ENCODE measurements around the gene ZFYVE27.

ZFYVE27 gene

DNA sequence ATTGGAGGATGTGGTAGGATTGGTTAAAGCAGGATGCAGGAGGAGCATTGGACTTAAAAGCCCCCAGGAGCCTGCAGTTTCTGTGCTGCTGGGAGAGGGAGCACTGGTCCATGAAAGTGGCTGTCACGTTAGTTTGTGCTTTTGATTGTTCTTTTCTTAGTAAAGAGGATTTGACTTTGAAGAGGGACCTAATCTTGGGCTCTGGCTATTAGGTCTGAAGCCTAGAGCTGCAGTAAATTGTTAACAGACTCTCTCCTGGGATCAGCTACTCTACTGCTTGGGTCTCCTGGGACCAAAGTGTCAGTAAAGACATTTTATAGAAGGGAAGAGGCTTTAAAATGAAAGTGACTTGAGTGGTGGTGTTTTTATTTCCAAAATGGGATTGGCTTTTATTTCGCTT is 3.7 kb downstream of the ZFYVE27 start:
- Histone ChIP-seq H3K27me3 (ENCODE audit: control insufficient read depth in 3 of 3, insufficient read depth in 3 of 3, low read depth in 1 of 3, low read length in 3 of 3) (peaks cover 0 to 7% (median 6%) of the 10 kb centered on the region in 3 experiments), H3K18ac (ENCODE audit: low read length) (no peak overlapping the region)

DNA sequence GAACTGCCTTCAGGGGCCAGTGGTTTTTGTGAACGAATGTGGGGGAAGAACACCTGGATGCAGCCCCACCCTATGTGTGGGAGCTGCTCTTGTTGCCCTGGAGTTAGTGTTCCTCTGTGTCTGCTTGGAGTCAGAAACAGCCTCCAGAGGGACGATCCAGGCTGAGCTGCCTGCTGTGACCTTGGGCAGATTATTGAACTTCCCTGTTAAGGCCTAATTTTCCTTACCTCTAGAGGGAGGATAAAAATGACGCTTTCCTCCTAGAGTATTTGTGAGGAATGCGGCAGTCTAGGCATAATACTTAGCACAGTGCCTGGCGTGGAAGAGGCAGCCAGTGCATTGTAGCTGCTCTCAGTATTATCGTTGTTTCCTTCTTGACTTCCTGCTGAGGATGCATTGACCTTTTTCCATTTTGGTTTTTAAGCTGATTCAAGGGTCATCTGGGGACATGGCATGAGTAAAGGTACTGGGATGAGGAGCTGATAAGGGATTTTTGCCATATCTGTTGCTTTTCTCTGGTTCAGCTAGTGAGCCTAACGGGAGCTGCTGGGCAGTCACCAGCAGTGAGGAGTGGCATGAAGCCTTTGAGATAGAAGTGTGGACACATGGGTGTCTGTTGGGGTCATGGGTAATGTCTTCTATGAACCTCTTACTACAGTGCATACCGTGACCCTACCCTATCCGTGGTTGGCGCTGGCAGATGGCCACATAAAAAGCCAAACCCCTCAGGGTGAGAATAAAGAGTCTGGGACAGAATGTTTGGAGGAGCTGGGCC is 6.4 kb downstream of the ZFYVE27 start:
- no peak overlapping the region for H2BK120ac ChIP-seq (ENCODE audit: low read depth, low read length)
- H3K36me3 ChIP-seq (replicated peaks in 1 of 2; ENCODE audit: control insufficient read depth in 2 of 2, insufficient read depth in 2 of 2, low read length in 2 of 2): peaks cover 20 to 87% of the 10 kb centered on the region in 2 donors

More for the DNA sequence above, 3.7 kb downstream of the ZFYVE27 start:
- no CpG with 5 or more reads among the region's 2 CpGs for WGBS, 2 donors (ENCODE audit: extremely low coverage in 2 of 2, insufficient read length in 2 of 2, insufficient replicate concordance in 1 of 2)
- H3K36me3 ChIP-seq (replicated peaks in 1 of 2; ENCODE audit: control insufficient read depth in 2 of 2, insufficient read depth in 2 of 2, low read length in 2 of 2): peaks cover 14 to 61% of the 10 kb centered on the region in 2 donors
- no peak overlapping the region for H4K8ac ChIP-seq (ENCODE audit: low read depth, low read length)
- no peak overlapping the region for H2AFZ ChIP-seq (ENCODE audit: low read length)
- H2BK5ac ChIP-seq (ENCODE audit: low read length): no peak overlapping the region
- H2BK15ac ChIP-seq (ENCODE audit: low read length): no peak overlapping the region
- H3K4me3 ChIP-seq (ENCODE audit: low read length in 2 of 2): no peak overlapping the region
- no peak overlapping the region for H2BK12ac ChIP-seq (ENCODE audit: low read length)
- H2BK120ac ChIP-seq (ENCODE audit: low read depth, low read length): no peak overlapping the region
- no peak overlapping the region for H3K4me2 ChIP-seq (ENCODE audit: insufficient read depth, low read length, poor library complexity, severe bottlenecking)
- no peak overlapping the region for H3K4ac ChIP-seq (ENCODE audit: low read length)
- no peak overlapping the region for H3K9ac ChIP-seq (ENCODE audit: low read depth, low read length, poor library complexity)
- no peak overlapping the region for H3K23ac ChIP-seq (ENCODE audit: low read depth, low read length, poor library complexity)
- no peak overlapping the region for H2AK5ac ChIP-seq (ENCODE audit: low read depth, low read length)
- peaks cover 6 to 10% of the 10 kb centered on the region in 2 donors for H3K4me1 ChIP-seq (ENCODE audit: control insufficient read depth in 2 of 2, insufficient read depth in 1 of 2, low read depth in 1 of 2, low read length in 2 of 2)
- H3K27ac ChIP-seq (replicated peaks; ENCODE audit: low read length): no peak overlapping the region
- peaks cover 7% of the 10 kb centered on the region for H3K79me1 ChIP-seq (ENCODE audit: low read depth, low read length)
- DNase-seq (ENCODE audit: low spot score): no peak
- H4K91ac ChIP-seq (ENCODE audit: low read depth, low read length, poor library complexity): no peak overlapping the region
- H3K14ac ChIP-seq (ENCODE audit: low read length): no peak overlapping the region
- H3K9me3 ChIP-seq (replicated peaks in 1 of 2; ENCODE audit: control insufficient read depth in 2 of 2, insufficient read depth in 1 of 2, low read depth in 1 of 2, low read length in 2 of 2): peaks cover 6 to 11% of the 10 kb centered on the region in 2 donors

DNA sequence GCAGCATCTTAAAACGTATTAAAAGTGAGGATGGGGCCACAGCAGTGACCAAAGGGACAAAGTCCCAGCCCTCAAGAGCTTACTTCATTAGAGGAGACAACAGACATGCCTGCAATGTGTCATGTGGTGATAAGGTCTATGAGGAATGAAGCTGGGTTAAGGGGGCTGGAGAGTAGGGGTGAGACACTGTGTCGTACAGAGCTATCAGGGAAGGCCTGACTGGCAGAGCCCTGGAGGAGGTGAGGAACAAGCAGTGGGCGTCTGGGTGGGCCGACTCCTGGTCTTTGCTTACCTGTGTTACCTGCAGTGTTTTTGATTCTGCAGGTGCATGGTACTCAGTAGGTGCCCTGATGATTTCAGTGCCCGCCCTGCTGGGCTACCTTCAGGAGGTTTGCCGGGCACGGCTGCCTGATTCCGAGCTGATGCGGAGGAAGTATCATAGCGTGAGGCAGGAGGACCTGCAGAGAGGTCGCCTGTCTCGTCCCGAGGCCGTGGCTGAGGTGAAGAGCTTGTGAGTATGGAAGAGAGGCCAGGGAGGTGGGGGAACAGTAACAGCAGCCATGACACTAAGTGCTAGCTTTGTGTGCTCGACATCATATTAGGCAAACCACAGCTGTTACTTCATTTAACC is 7.6 kb downstream of the ZFYVE27 start:
- no peak overlapping the region for H2BK15ac ChIP-seq (ENCODE audit: low read length)
- H2BK120ac ChIP-seq (ENCODE audit: low read depth, low read length): no peak overlapping the region
- H3K79me1 ChIP-seq (ENCODE audit: low read depth, low read length): peaks cover 2% of the 10 kb centered on the region
- H3K4me3 ChIP-seq (ENCODE audit: low read length in 2 of 2): no peak overlapping the region
- no peak overlapping the region for H4K8ac ChIP-seq (ENCODE audit: low read depth, low read length)
- H3K4ac ChIP-seq (ENCODE audit: low read length): no peak overlapping the region
- no peaks in the 10 kb centered on the region for H3K4me1 ChIP-seq (ENCODE audit: control insufficient read depth in 2 of 2, insufficient read depth in 1 of 2, low read depth in 1 of 2, low read length in 2 of 2)
- H3K23ac ChIP-seq (ENCODE audit: low read depth, low read length, poor library complexity): no peak overlapping the region
- no peak overlapping the region for H3K14ac ChIP-seq (ENCODE audit: low read length)
- no peaks in the 10 kb centered on the region for H3K9me3 ChIP-seq (replicated peaks in 1 of 2; ENCODE audit: control insufficient read depth in 2 of 2, insufficient read depth in 1 of 2, low read depth in 1 of 2, low read length in 2 of 2)
- H3K27ac ChIP-seq (replicated peaks; ENCODE audit: low read length): no peak overlapping the region
- H2AK5ac ChIP-seq (ENCODE audit: low read depth, low read length): no peak overlapping the region
- H3K4me2 ChIP-seq (ENCODE audit: insufficient read depth, low read length, poor library complexity, severe bottlenecking): no peak overlapping the region
- no CpG with 5 or more reads among the region's 15 CpGs for WGBS, 2 donors (ENCODE audit: extremely low coverage in 2 of 2, insufficient read length in 2 of 2, insufficient replicate concordance in 1 of 2)
- no peak overlapping the region for H3K9ac ChIP-seq (ENCODE audit: low read depth, low read length, poor library complexity)
- H3K27me3 ChIP-seq (ENCODE audit: control insufficient read depth in 3 of 3, insufficient read depth in 3 of 3, low read depth in 1 of 3, low read length in 3 of 3): no peaks in the 10 kb centered on the region
- no peak for DNase-seq (ENCODE audit: low spot score)
- no peak overlapping the region for H4K91ac ChIP-seq (ENCODE audit: low read depth, low read length, poor library complexity)
- H2BK12ac ChIP-seq (ENCODE audit: low read length): no peak overlapping the region
- no peak overlapping the region for H2AFZ ChIP-seq (ENCODE audit: low read length)
- no peak overlapping the region for H3K18ac ChIP-seq (ENCODE audit: low read length)
- no peak overlapping the region for H2BK5ac ChIP-seq (ENCODE audit: low read length)
- H3K36me3 ChIP-seq (replicated peaks in 1 of 2; ENCODE audit: control insufficient read depth in 2 of 2, insufficient read depth in 2 of 2, low read length in 2 of 2): peaks cover 24 to 88% of the 10 kb centered on the region in 2 donors

More for the DNA sequence above, 6.4 kb downstream of the ZFYVE27 start:
- no peak overlapping the region for H4K8ac ChIP-seq (ENCODE audit: low read depth, low read length)
- no peaks in the 10 kb centered on the region for H3K9me3 ChIP-seq (replicated peaks in 1 of 2; ENCODE audit: control insufficient read depth in 2 of 2, insufficient read depth in 1 of 2, low read depth in 1 of 2, low read length in 2 of 2)
- DNase-seq (ENCODE audit: low spot score): no peak
- H3K4ac ChIP-seq (ENCODE audit: low read length): no peak overlapping the region
- H2BK5ac ChIP-seq (ENCODE audit: low read length): no peak overlapping the region
- H3K27me3 ChIP-seq (ENCODE audit: control insufficient read depth in 3 of 3, insufficient read depth in 3 of 3, low read depth in 1 of 3, low read length in 3 of 3): no peaks in the 10 kb centered on the region
- H2AK5ac ChIP-seq (ENCODE audit: low read depth, low read length): no peak overlapping the region
- H2BK12ac ChIP-seq (ENCODE audit: low read length): no peak overlapping the region
- H3K18ac ChIP-seq (ENCODE audit: low read length): no peak overlapping the region
- H3K14ac ChIP-seq (ENCODE audit: low read length): no peak overlapping the region
- no CpG with 5 or more reads among the region's 10 CpGs for WGBS, 2 donors (ENCODE audit: extremely low coverage in 2 of 2, insufficient read length in 2 of 2, insufficient replicate concordance in 1 of 2)
- peaks cover 0 to under 1% of the 10 kb centered on the region in 2 donors for H3K4me1 ChIP-seq (ENCODE audit: control insufficient read depth in 2 of 2, insufficient read depth in 1 of 2, low read depth in 1 of 2, low read length in 2 of 2)
- H3K9ac ChIP-seq (ENCODE audit: low read depth, low read length, poor library complexity): no peak overlapping the region
- H3K4me2 ChIP-seq (ENCODE audit: insufficient read depth, low read length, poor library complexity, severe bottlenecking): no peak overlapping the region
- H3K23ac ChIP-seq (ENCODE audit: low read depth, low read length, poor library complexity): no peak overlapping the region
- H3K4me3 ChIP-seq (ENCODE audit: low read length in 2 of 2): no peak overlapping the region
- H4K91ac ChIP-seq (ENCODE audit: low read depth, low read length, poor library complexity): no peak overlapping the region
- no peak overlapping the region for H3K27ac ChIP-seq (replicated peaks; ENCODE audit: low read length)
- no peak overlapping the region for H2BK15ac ChIP-seq (ENCODE audit: low read length)
- no peak overlapping the region for H2AFZ ChIP-seq (ENCODE audit: low read length)
- H3K79me1 ChIP-seq (ENCODE audit: low read depth, low read length): peaks cover 5% of the 10 kb centered on the region

DNA sequence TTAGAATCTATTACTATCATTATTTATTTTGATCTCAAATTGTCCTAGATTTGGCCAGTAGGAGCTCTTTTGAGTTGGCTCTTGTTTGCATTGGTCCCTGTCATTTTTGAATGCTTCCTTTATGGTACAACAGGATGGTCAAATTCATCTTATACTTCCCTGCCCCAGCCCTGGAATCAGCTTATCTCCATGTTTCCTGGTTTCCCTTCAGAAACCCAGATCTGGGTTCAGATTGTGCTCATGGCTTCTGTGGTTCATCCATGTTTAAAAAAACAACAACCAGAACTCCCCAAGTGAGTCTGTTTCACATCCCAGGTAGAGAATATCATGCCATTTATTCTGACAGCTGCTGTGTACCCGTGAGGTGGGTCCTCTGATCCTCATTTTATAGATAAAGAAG is 10.6 kb downstream of the ZFYVE27 start:
- no CpG with 5 or more reads among the region's 1 CpG for WGBS, 2 donors (ENCODE audit: extremely low coverage in 2 of 2, insufficient read length in 2 of 2, insufficient replicate concordance in 1 of 2)

More for the DNA sequence above, 10.6 kb downstream of the ZFYVE27 start:
- Histone ChIP-seq H2BK12ac (ENCODE audit: low read length) (no peak overlapping the region), H3K4me3 (ENCODE audit: low read length in 2 of 2) (no peak overlapping the region), H3K18ac (ENCODE audit: low read length) (no peak overlapping the region), H2AFZ (ENCODE audit: low read length) (no peak overlapping the region), H3K4me1 (ENCODE audit: control insufficient read depth in 2 of 2, insufficient read depth in 1 of 2, low read depth in 1 of 2, low read length in 2 of 2) (no peaks in the 10 kb centered on the region), H3K23ac (ENCODE audit: low read depth, low read length, poor library complexity) (no peak overlapping the region), H3K4ac (ENCODE audit: low read length) (no peak overlapping the region), H3K79me1 (ENCODE audit: low read depth, low read length) (peaks cover 2% of the 10 kb centered on the region), H2BK120ac (ENCODE audit: low read depth, low read length) (no peak overlapping the region), H3K4me2 (ENCODE audit: insufficient read depth, low read length, poor library complexity, severe bottlenecking) (no peak overlapping the region), H3K9me3 (replicated peaks in 1 of 2; ENCODE audit: control insufficient read depth in 2 of 2, insufficient read depth in 1 of 2, low read depth in 1 of 2, low read length in 2 of 2) (no peaks in the 10 kb centered on the region), H3K14ac (ENCODE audit: low read length) (no peak overlapping the region), H4K8ac (ENCODE audit: low read depth, low read length) (no peak overlapping the region), H4K91ac (ENCODE audit: low read depth, low read length, poor library complexity) (no peak overlapping the region), H3K27me3 (ENCODE audit: control insufficient read depth in 3 of 3, insufficient read depth in 3 of 3, low read depth in 1 of 3, low read length in 3 of 3) (no peaks in the 10 kb centered on the region), H2BK15ac (ENCODE audit: low read length) (no peak overlapping the region), H3K9ac (ENCODE audit: low read depth, low read length, poor library complexity) (no peak overlapping the region), H3K36me3 (replicated peaks in 1 of 2; ENCODE audit: control insufficient read depth in 2 of 2, insufficient read depth in 2 of 2, low read length in 2 of 2) (peaks cover 29 to 95% of the 10 kb centered on the region in 2 donors), H2BK5ac (ENCODE audit: low read length) (no peak overlapping the region), H2AK5ac (ENCODE audit: low read depth, low read length) (no peak overlapping the region), H3K27ac (replicated peaks; ENCODE audit: low read length) (no peak overlapping the region)
- DNase-seq (ENCODE audit: low spot score): no peak
